Retinal pigment epithelial cell (primary cell): ENCODE results near the gene MYPN.

Experiments
- DNase-seq: peaks from one replicate; pipeline ENCODE4 v3.0.0-alpha.2; 2010; ENCODE audit warnings: low read depth
- H3K4me3 ChIP-seq: 2 replicates; pipeline ENCODE4 v1.5.1; 2011; ENCODE audit warnings: mild to moderate bottlenecking, low read length, control low read depth, moderate library complexity
- CTCF ChIP-seq: conservative IDR thresholded peaks from 2 replicates; pipeline ENCODE4 v1.5.1; 2011; ENCODE audit warnings: low read depth, low read length, control low read depth, inconsistent platforms

The MYPN gene

GRCh38 chr10:68103901-68104300 lies 5.4 kb upstream of the MYPN start:
- no peak overlapping the region for H3K4me3 ChIP-seq
- TF ChIP-seq CTCF, result no peak
- no peak for DNase-seq

- TF ChIP-seq CTCF, result no peak
- DNase-seq, result no peak
- H3K4me3 ChIP-seq, result no peak overlapping the region
Observed at GRCh38 chr10:68105820-68106219, 3.5 kb upstream of the MYPN start.

- no peak for TF ChIP-seq CTCF
- no peak for DNase-seq
- H3K4me3 ChIP-seq, result no peak overlapping the region
Observed at GRCh38 chr10:68106656-68107055, 2.6 kb upstream of the MYPN start.

- no peak for TF ChIP-seq CTCF
- DNase-seq, result no peak
- H3K4me3 ChIP-seq, result no peak overlapping the region
Observed at GRCh38 chr10:68107651-68108050, 1.6 kb upstream of the MYPN start.

GRCh38 chr10:68108051-68108450 lies 1.2 kb upstream of the MYPN start:
- TF ChIP-seq CTCF, result no peak
- H3K4me3 ChIP-seq, result no peak overlapping the region
- no peak for DNase-seq

GRCh38 chr10:68108653-68109052 lies 635 bp upstream of the MYPN start:
- TF ChIP-seq CTCF, result no peak
- no peak for DNase-seq
- H3K4me3 ChIP-seq, result no peak overlapping the region

- no peak for TF ChIP-seq CTCF
- H3K4me3 ChIP-seq, result no peak overlapping the region
- no peak for DNase-seq
Observed at GRCh38 chr10:68110027-68110426, 739 bp downstream of the MYPN start.
